PC-3 (cell line): ENCODE results near the gene LTA4H.

Experiments used
- CTCF ChIP-seq: fragments of 300-600 bp; sonication (generic); conservative IDR thresholded peaks from 2 replicates; pipeline ENCODE4 v1.5.1; 2017; ENCODE audit warnings: antibody characterized with exemption, low read depth, mild to moderate bottlenecking, low read length
- EZH2 ChIP-seq: fragments of 300-600 bp; sonication (generic); IDR thresholded peaks from one replicate; pipeline ENCODE4 v1.6.1; 2017; ENCODE audit warnings: antibody characterized with exemption, mild to moderate bottlenecking, low read length; ENCODE audit not compliant: unreplicated experiment

GRCh38 chr12:96068111-96068510 is 32.7 kb upstream of the LTA4H start:
- TF ChIP-seq CTCF (no peak), EZH2 (no peak)
